CD14-positive monocyte (primary cell): Measurements from ENCODE around the gene RER1. TPM values are rescaled to one million over a fixed set of nuclear protein-coding genes. Genes with fewer than 3 reads are reported as not detected.

Experiments used
- DNase-seq, 3 donors: peaks; one replicate each; pipeline ENCODE4 v3.0.0-alpha.2; 2011 to 2022
- H2AFZ ChIP-seq: 2 replicates; pipeline ENCODE4 v1.6.0; 2012; ENCODE audit warnings: mild to moderate bottlenecking, low read depth, low read length, inconsistent platforms; ENCODE audit not compliant: insufficient read depth, poor library complexity, severe bottlenecking
- H3K27ac ChIP-seq, 2 donors: 1 replicate in 1 of 2; 2 replicates in 1 of 2; pipeline ENCODE4 v1.5.1; 2012 to 2013; ENCODE audit warnings: low read length in 2 of 2, control low read depth in 1 of 2, inconsistent platforms in 1 of 2, low read depth in 1 of 2, mild to moderate bottlenecking in 1 of 2
- H3K27me3 ChIP-seq, 2 donors: one replicate each; pipeline versions ENCODE4 v1.6.0 to v1.6.1; 2011 to 2013; ENCODE audit warnings: low read length in 2 of 2; ENCODE audit not compliant: control insufficient read depth in 2 of 2, insufficient read depth in 2 of 2
- H3K36me3 ChIP-seq, 2 donors: replicated peaks in 1 of 2; 1 replicate in 1 of 2; 2 replicates in 1 of 2; pipeline versions ENCODE4 v1.5.1 to v1.6.1; 2012 to 2013; ENCODE audit warnings: low read length in 2 of 2, control low read depth in 1 of 2, inconsistent platforms in 1 of 2, mild to moderate bottlenecking in 1 of 2; ENCODE audit not compliant: insufficient read depth in 2 of 2, control insufficient read depth in 1 of 2
- H3K4me1 ChIP-seq, 2 donors: 1 replicate in 1 of 2; 2 replicates in 1 of 2; pipeline versions ENCODE4 v1.5.1 to v1.6.1; 2012 to 2013; ENCODE audit warnings: low read length in 2 of 2, control low read depth in 1 of 2, inconsistent platforms in 1 of 2, mild to moderate bottlenecking in 1 of 2, moderate library complexity in 1 of 2; ENCODE audit not compliant: insufficient read depth in 2 of 2, control insufficient read depth in 1 of 2
- H3K4me2 ChIP-seq: replicated peaks from 2 replicates; pipeline ENCODE3; 2012; ENCODE audit warnings: low read length, moderate library complexity, mild to moderate bottlenecking; ENCODE audit not compliant: poor library complexity, severe bottlenecking; ENCODE audit errors: extremely low read depth
- H3K4me3 ChIP-seq, 3 experiments: fragments of 200-600 bp in 1 of 3; sonication (generic) in 1 of 3; replicated peaks in 1 of 3; 1 replicate in 2 of 3; 2 replicates in 1 of 3; pipeline ENCODE4 v1.5.1; 2011 to 2013; ENCODE audit warnings: low read length in 3 of 3, mild to moderate bottlenecking in 3 of 3, control low read depth in 2 of 3, low read depth in 2 of 3, inconsistent platforms in 1 of 3, moderate library complexity in 1 of 3
- H3K79me2 ChIP-seq: 2 replicates; pipeline ENCODE4 v1.6.0; 2012; ENCODE audit warnings: mild to moderate bottlenecking, control low read depth, inconsistent platforms, low read length, moderate library complexity; ENCODE audit not compliant: insufficient read depth
- H3K9ac ChIP-seq: 2 replicates; pipeline ENCODE4 v1.6.0; 2017; ENCODE audit warnings: low read length, mild to moderate bottlenecking; ENCODE audit not compliant: insufficient read depth, poor library complexity, severe bottlenecking
- H3K9me3 ChIP-seq, 2 donors: replicated peaks in 1 of 2; 1 replicate in 1 of 2; 2 replicates in 1 of 2; pipeline versions ENCODE4 v1.5.1 to v1.6.1; 2012 to 2013; ENCODE audit warnings: low read length in 2 of 2, control low read depth in 1 of 2; ENCODE audit not compliant: control insufficient read depth in 1 of 2, insufficient read depth in 1 of 2
- H4K20me1 ChIP-seq: 2 replicates; pipeline ENCODE4 v1.6.0; 2012; ENCODE audit warnings: mild to moderate bottlenecking, low read length, control low read depth, moderate library complexity; ENCODE audit not compliant: insufficient read depth
- H3K27ac Mint-ChIP-seq, 7 donors: one replicate each; pipeline ENCODE4 v1.8.0; 2020; ENCODE audit warnings: mild to moderate bottlenecking in 7 of 7, mixed read lengths in 7 of 7, moderate library complexity in 6 of 7, inconsistent platforms in 2 of 7
- H3K27me3 Mint-ChIP-seq, 3 donors: one replicate each; pipeline ENCODE4 v1.8.0; 2021 to 2022; ENCODE audit warnings: low read depth in 3 of 3, mild to moderate bottlenecking in 3 of 3, mixed read lengths in 3 of 3, moderate library complexity in 3 of 3, inconsistent platforms in 1 of 3
- H3K36me3 Mint-ChIP-seq, 2 donors: one replicate each; pipeline ENCODE4 v1.8.0; 2020; ENCODE audit warnings: mixed read lengths in 2 of 2, inconsistent platforms in 1 of 2, mild to moderate bottlenecking in 1 of 2
- H3K4me1 Mint-ChIP-seq: one replicate; pipeline ENCODE4 v1.8.0; 2020; ENCODE audit warnings: mild to moderate bottlenecking, mixed read lengths
- H3K4me3 Mint-ChIP-seq, 2 donors: one replicate each; pipeline ENCODE4 v1.8.0; 2020; ENCODE audit warnings: mild to moderate bottlenecking in 2 of 2, mixed read lengths in 2 of 2, moderate library complexity in 1 of 2
- H3K9me3 Mint-ChIP-seq, 7 donors: one replicate each; pipeline ENCODE4 v1.8.0; 2020 to 2022; ENCODE audit warnings: mixed read lengths in 7 of 7, mild to moderate bottlenecking in 6 of 7, moderate library complexity in 6 of 7, inconsistent platforms in 2 of 7
- WGBS: methylation state at CpG from one replicate; pipeline ENCODE4 v1.1.5; 2013; ENCODE audit warnings: missing lambda C conversion rate; ENCODE audit not compliant: insufficient coverage; 5-methylcytosine and 5-hydroxymethylcytosine counted together
- intact Hi-C, 2 donors: fragments of 100-400 bp; cut with micrococcal nuclease; formaldehyde crosslinking; loops; one replicate each; pipeline versions ENCODE4 v1.15.0 to v1.15.1; 2023
- polyA plus RNA-seq, 3 donors: library from polyadenylated mRNA; depleted of rRNA in 1 of 3; unstranded in 2 of 3; stranded (reverse) in 1 of 3; fragments of 300-500 nt in 2 of 3; fragments of >200 nt in 1 of 3; fragmentation: Illumina TruSeq in 2 of 3; gene quantifications; 1 replicate in 2 of 3; 2 replicates in 1 of 3; pipeline ENCODE4 v1.2.3, GENCODE V29; 2012 to 2021
- TF ChIP-seq, protein P1 (sequence below): fragments of 200-600 bp; IDR thresholded peaks from one replicate; pipeline ENCODE4 v1.8.0; 2022; ENCODE audit warnings: antibody characterized with exemption, mild to moderate bottlenecking

Gene RER1
- polyA plus RNA-seq, 3 donors, result 98.3 to 235 (median 193) TPM

- Histone ChIP-seq H3K9ac (peak overlapping the region; percentile 94), H3K27me3 (peaks cover 0 to 13% of the 10 kb centered on the region in 2 donors), H3K9me3 (no peaks in the 10 kb centered on the region), H3K4me3 (peak overlapping the region; percentile 46 to 91 (median 60)), H3K27ac (peak overlapping the region; percentile 27 to 92), H2AFZ (peak overlapping the region; percentile 98), H4K20me1 (no peaks in the 10 kb centered on the region), H3K4me2 (peak overlapping the region; percentile 86), H3K36me3 (no peaks in the 10 kb centered on the region), H3K4me1 (peaks cover 24 to 44% of the 10 kb centered on the region in 2 donors), H3K79me2 (peaks cover 5% of the 10 kb centered on the region)
- peak in 1 of 3 donors; percentile 21 for DNase-seq
- TF ChIP-seq, protein P1, sequence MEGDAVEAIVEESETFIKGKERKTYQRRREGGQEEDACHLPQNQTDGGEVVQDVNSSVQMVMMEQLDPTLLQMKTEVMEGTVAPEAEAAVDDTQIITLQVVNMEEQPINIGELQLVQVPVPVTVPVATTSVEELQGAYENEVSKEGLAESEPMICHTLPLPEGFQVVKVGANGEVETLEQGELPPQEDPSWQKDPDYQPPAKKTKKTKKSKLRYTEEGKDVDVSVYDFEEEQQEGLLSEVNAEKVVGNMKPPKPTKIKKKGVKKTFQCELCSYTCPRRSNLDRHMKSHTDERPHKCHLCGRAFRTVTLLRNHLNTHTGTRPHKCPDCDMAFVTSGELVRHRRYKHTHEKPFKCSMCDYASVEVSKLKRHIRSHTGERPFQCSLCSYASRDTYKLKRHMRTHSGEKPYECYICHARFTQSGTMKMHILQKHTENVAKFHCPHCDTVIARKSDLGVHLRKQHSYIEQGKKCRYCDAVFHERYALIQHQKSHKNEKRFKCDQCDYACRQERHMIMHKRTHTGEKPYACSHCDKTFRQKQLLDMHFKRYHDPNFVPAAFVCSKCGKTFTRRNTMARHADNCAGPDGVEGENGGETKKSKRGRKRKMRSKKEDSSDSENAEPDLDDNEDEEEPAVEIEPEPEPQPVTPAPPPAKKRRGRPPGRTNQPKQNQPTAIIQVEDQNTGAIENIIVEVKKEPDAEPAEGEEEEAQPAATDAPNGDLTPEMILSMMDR, result no peak
- peaks cover 26 to 30% (median 27%) of the 10 kb centered on the region in 3 donors for H3K27me3 Mint-ChIP-seq
- H3K27ac Mint-ChIP-seq, result peak overlapping the region; percentile 50 to 86 (median 77)
- H3K4me1 Mint-ChIP-seq, result peaks cover 19% of the 10 kb centered on the region
- intact Hi-C loops, result loop anchor here (1.0 to 10.0 kb wide), 9 partner anchors 21 to 490 kb away; partner anchors contain the start of genes PANK4 (in 2 of the 2), MORN1 (in 1 of the 2), PRXL2B (in 1 of the 2) and RER1 (in 1 of the 2)
- H3K4me3 Mint-ChIP-seq, result peak overlapping the region; percentile 76 to 81
- WGBS, result 10% methylated on average over 38 of the region's 38 CpGs
- peaks cover 7 to 16% of the 10 kb centered on the region in 2 donors for H3K36me3 Mint-ChIP-seq
- H3K9me3 Mint-ChIP-seq, result peaks cover 0 to 4% (median 0%) of the 10 kb centered on the region in 7 donors
Observed at GRCh38 chr1:2411801-2412394, 20.3 kb downstream of the RER1 start.

- H3K4me1 Mint-ChIP-seq, result peaks cover 19% of the 10 kb centered on the region
- peaks cover 0 to 13% of the 10 kb centered on the region in 2 donors for H3K27me3 ChIP-seq
- H3K9ac ChIP-seq, result peak within 1 kb of the TSS; percentile 94
- no peaks in the 10 kb centered on the region for H4K20me1 ChIP-seq
- H3K36me3 Mint-ChIP-seq, result peaks cover 7 to 16% of the 10 kb centered on the region in 2 donors
- TF ChIP-seq, protein P1, result no peak
- H3K4me3 ChIP-seq, result peak within 1 kb of the TSS; percentile 60 to 91 (median 74)
- WGBS, result 0% methylated on average over 55 of the region's 55 CpGs
- peak within 1 kb of the TSS; percentile 27 to 92 for H3K27ac ChIP-seq
- peak; percentile 93 to 94 (median 94) for DNase-seq
- H3K36me3 ChIP-seq, result no peaks in the 10 kb centered on the region
- peak within 1 kb of the TSS; percentile 50 to 86 (median 77) for H3K27ac Mint-ChIP-seq
- peaks cover 28 to 34% (median 28%) of the 10 kb centered on the region in 3 donors for H3K27me3 Mint-ChIP-seq
- H3K4me2 ChIP-seq, result peak within 1 kb of the TSS; percentile 86
- peak within 1 kb of the TSS; percentile 98 for H2AFZ ChIP-seq
- no peaks in the 10 kb centered on the region for H3K9me3 ChIP-seq
- peaks cover 0 to 4% (median 0%) of the 10 kb centered on the region in 7 donors for H3K9me3 Mint-ChIP-seq
- H3K4me3 Mint-ChIP-seq, result peak within 1 kb of the TSS; percentile 76 to 81
- intact Hi-C loops, result loop anchor here (1.0 to 10.0 kb wide), 9 partner anchors 21 to 490 kb away; partner anchors contain the start of genes PANK4 (in 2 of the 2), MORN1 (in 1 of the 2), PRXL2B (in 1 of the 2) and RER1 (in 1 of the 2)
- H3K4me1 ChIP-seq, result peaks cover 24 to 46% of the 10 kb centered on the region in 2 donors
- H3K79me2 ChIP-seq, result peaks cover 5% of the 10 kb centered on the region
Observed at GRCh38 chr1:2412395-2412772, 20.7 kb downstream of the RER1 start, which contains the start of gene PEX10. Gene PEX10 (minus strand): TSS chr1:2412564. CDS start chr1:2412502, 62 bp downstream.
